Measurements from ENCODE around the gene PROM1.

PROM1 gene

GRCh38 chr4:15963576-15963975 lies 120.2 kb downstream of the PROM1 start:
- no peak overlapping the region for H2AFZ ChIP-seq (ENCODE audit: low read depth, low read length, severe bottlenecking)
- H3K9me2 ChIP-seq (replicated peaks; ENCODE audit: insufficient read depth, low read length): no peaks in the 10 kb centered on the region
- H3K27ac ChIP-seq (ENCODE audit: low read depth, low read length): no peak overlapping the region
- H3K79me2 ChIP-seq (ENCODE audit: insufficient read depth, low read length): no peaks in the 10 kb centered on the region
- no peaks in the 10 kb centered on the region for H3K9me3 ChIP-seq (ENCODE audit: insufficient read depth, low read length)
- H4K20me1 ChIP-seq (ENCODE audit: low read depth, low read length): no peaks in the 10 kb centered on the region
- no peak overlapping the region for H3K4me3 ChIP-seq (ENCODE audit: insufficient read depth, low read length, poor library complexity, severe bottlenecking)
- H3K4me2 ChIP-seq (ENCODE audit: low read depth, low read length, poor library complexity, severe bottlenecking): no peak overlapping the region
- TF ChIP-seq EZH2phosphoT487 (conservative IDR thresholded peaks at IDR 0.05; ENCODE audit: low read length): no peak
- no peak overlapping the region for H3K9ac ChIP-seq (ENCODE audit: low read length)
- no peaks in the 10 kb centered on the region for H3F3A ChIP-seq (ENCODE audit: insufficient read depth)
- H3K36me3 ChIP-seq (ENCODE audit: low read length): no peaks in the 10 kb centered on the region
- H3K27me3 ChIP-seq (ENCODE audit: low read length): no peaks in the 10 kb centered on the region

GRCh38 chr4:15963001-15963451 lies 120.8 kb downstream of the PROM1 start, which contains the start of gene FGFBP2:
TSS of gene FGFBP2 (minus strand) at chr4:15963175. CDS start at chr4:15963129, 46 bp downstream.
- no peak within 1 kb of the TSS for H3K4me3 ChIP-seq (ENCODE audit: insufficient read depth, low read length, poor library complexity, severe bottlenecking)
- H3K9me3 ChIP-seq (ENCODE audit: insufficient read depth, low read length): no peaks in the 10 kb centered on the region
- H3K79me2 ChIP-seq (ENCODE audit: insufficient read depth, low read length): no peaks in the 10 kb centered on the region
- H2AFZ ChIP-seq (ENCODE audit: low read depth, low read length, severe bottlenecking): no peak within 1 kb of the TSS
- no peaks in the 10 kb centered on the region for H3K36me3 ChIP-seq (ENCODE audit: low read length)
- H3K27me3 ChIP-seq (ENCODE audit: low read length): no peaks in the 10 kb centered on the region
- H3F3A ChIP-seq (ENCODE audit: insufficient read depth): no peaks in the 10 kb centered on the region
- no peak within 1 kb of the TSS for H3K27ac ChIP-seq (ENCODE audit: low read depth, low read length)
- no peaks in the 10 kb centered on the region for H4K20me1 ChIP-seq (ENCODE audit: low read depth, low read length)
- TF ChIP-seq CTCF (IDR thresholded peaks at IDR 0.05; ENCODE audit: insufficient read depth, low read length, poor library complexity, severe bottlenecking): peak; percentile 40
- no peak for TF ChIP-seq EZH2phosphoT487 (conservative IDR thresholded peaks at IDR 0.05; ENCODE audit: low read length)
- no peaks in the 10 kb centered on the region for H3K9me2 ChIP-seq (replicated peaks; ENCODE audit: insufficient read depth, low read length)
- no peak within 1 kb of the TSS for H3K4me2 ChIP-seq (ENCODE audit: low read depth, low read length, poor library complexity, severe bottlenecking)
- H3K9ac ChIP-seq (ENCODE audit: low read length): no peak within 1 kb of the TSS

- no peak for TF ChIP-seq CTCF (IDR thresholded peaks at IDR 0.05; ENCODE audit: insufficient read depth, low read length, poor library complexity, severe bottlenecking)
- no peak for TF ChIP-seq EZH2phosphoT487 (conservative IDR thresholded peaks at IDR 0.05; ENCODE audit: low read length)
- H3K9me3 ChIP-seq (ENCODE audit: insufficient read depth, low read length): no peaks in the 10 kb centered on the region
- no peaks in the 10 kb centered on the region for H3K27me3 ChIP-seq (ENCODE audit: low read length)
- H3K27ac ChIP-seq (ENCODE audit: low read depth, low read length): no peak overlapping the region
- no peak overlapping the region for H2AFZ ChIP-seq (ENCODE audit: low read depth, low read length, severe bottlenecking)
- H3K4me2 ChIP-seq (ENCODE audit: low read depth, low read length, poor library complexity, severe bottlenecking): no peak overlapping the region
- no peaks in the 10 kb centered on the region for H3K9me2 ChIP-seq (replicated peaks; ENCODE audit: insufficient read depth, low read length)
- H3K4me3 ChIP-seq (ENCODE audit: insufficient read depth, low read length, poor library complexity, severe bottlenecking): no peak overlapping the region
- no peaks in the 10 kb centered on the region for H3F3A ChIP-seq (ENCODE audit: insufficient read depth)
- no peaks in the 10 kb centered on the region for H3K79me2 ChIP-seq (ENCODE audit: insufficient read depth, low read length)
- no peaks in the 10 kb centered on the region for H3K36me3 ChIP-seq (ENCODE audit: low read length)
- no peak overlapping the region for H3K9ac ChIP-seq (ENCODE audit: low read length)
- no peaks in the 10 kb centered on the region for H4K20me1 ChIP-seq (ENCODE audit: low read depth, low read length)
Observed at GRCh38 chr4:15961781-15962510, 121.9 kb downstream of the PROM1 start.

GRCh38 chr4:15958562-15958961 lies 125.3 kb downstream of the PROM1 start:
- TF ChIP-seq CTCF (IDR thresholded peaks at IDR 0.05; ENCODE audit: insufficient read depth, low read length, poor library complexity, severe bottlenecking) (no peak), EZH2phosphoT487 (conservative IDR thresholded peaks at IDR 0.05; ENCODE audit: low read length) (no peak)
- Histone ChIP-seq H3K9me2 (replicated peaks; ENCODE audit: insufficient read depth, low read length) (no peaks in the 10 kb centered on the region), H3F3A (ENCODE audit: insufficient read depth) (no peaks in the 10 kb centered on the region), H4K20me1 (ENCODE audit: low read depth, low read length) (no peaks in the 10 kb centered on the region), H3K9me3 (ENCODE audit: insufficient read depth, low read length) (no peaks in the 10 kb centered on the region; the same call in 1 of the 2 replicates), H3K4me2 (ENCODE audit: low read depth, low read length, poor library complexity, severe bottlenecking) (no peak overlapping the region), H3K9ac (ENCODE audit: low read length) (no peak overlapping the region), H3K27me3 (ENCODE audit: low read length) (no peaks in the 10 kb centered on the region), H3K79me2 (ENCODE audit: insufficient read depth, low read length) (no peaks in the 10 kb centered on the region), H2AFZ (ENCODE audit: low read depth, low read length, severe bottlenecking) (no peak overlapping the region), H3K4me3 (ENCODE audit: insufficient read depth, low read length, poor library complexity, severe bottlenecking) (no peak overlapping the region), H3K36me3 (ENCODE audit: low read length) (no peaks in the 10 kb centered on the region), H3K27ac (ENCODE audit: low read depth, low read length) (no peak overlapping the region)
